Duodenal mucosa (tissue), 2 donors: ENCODE data around the gene C5orf52.
"Not testable (repeated sequence)": the region's sequence is repeated elsewhere in the genome, so short reads cannot be mapped to it uniquely, and the experiment has no call there.

Experiments
- H3K27ac ChIP-seq: one replicate; pipeline ENCODE4 v1.7.0; 2013; ENCODE audit warnings: low read depth, low read length
- H3K27me3 ChIP-seq, 2 donors: one replicate each; pipeline ENCODE4 v1.7.0; 2013; ENCODE audit warnings: low read length in 2 of 2, control low read depth in 1 of 2; ENCODE audit not compliant: insufficient read depth in 2 of 2, control insufficient read depth in 1 of 2
- H3K36me3 ChIP-seq, 2 donors: one replicate each; pipeline ENCODE4 v1.7.0; 2013; ENCODE audit warnings: low read length in 2 of 2, control low read depth in 1 of 2; ENCODE audit not compliant: insufficient read depth in 2 of 2, control insufficient read depth in 1 of 2
- H3K4me1 ChIP-seq, 2 donors: one replicate each; pipeline ENCODE4 v1.7.0; 2013; ENCODE audit warnings: low read length in 2 of 2, control low read depth in 1 of 2; ENCODE audit not compliant: insufficient read depth in 2 of 2, control insufficient read depth in 1 of 2
- H3K4me3 ChIP-seq, 2 donors: one replicate each; pipeline ENCODE4 v1.7.0; 2013; ENCODE audit warnings: low read length in 2 of 2, low read depth in 1 of 2
- H3K9ac ChIP-seq, 2 donors: one replicate each; pipeline ENCODE4 v1.7.0; 2013; ENCODE audit warnings: low read length in 2 of 2, low read depth in 1 of 2
- H3K9me3 ChIP-seq, 2 donors: one replicate each; pipeline ENCODE4 v1.7.0; 2013; ENCODE audit warnings: low read length in 2 of 2, control low read depth in 1 of 2; ENCODE audit not compliant: control insufficient read depth in 1 of 2

C5orf52 gene

GRCh38 chr5:157652377-157652692 lies 19.0 kb upstream of the C5orf52 start, which contains the start of gene SOX30:
SOX30 (minus strand) TSS chr5:157652438; CDS start chr5:157652078, 360 bp downstream.
- peak within 1 kb of the TSS; percentile 6 to 68 for H3K9ac ChIP-seq
- no peaks in the 10 kb centered on the region for H3K4me1 ChIP-seq
- no peaks in the 10 kb centered on the region for H3K27me3 ChIP-seq
- H3K4me3 ChIP-seq: peak within 1 kb of the TSS; percentile 62 to 78
- H3K27ac ChIP-seq: no peak within 1 kb of the TSS
- peaks cover 2% of the 10 kb centered on the region in 2 donors for H3K9me3 ChIP-seq
- H3K36me3 ChIP-seq: no peaks in the 10 kb centered on the region

- Histone ChIP-seq H3K36me3 (no peaks in the 10 kb centered on the region), H3K4me1 (no peaks in the 10 kb centered on the region), H3K27me3 (no peaks in the 10 kb centered on the region), H3K9ac (no peak overlapping the region), H3K4me3 (no peak overlapping the region), H3K9me3 (peaks cover 8 to 14% of the 10 kb centered on the region in 2 donors), H3K27ac (no peak overlapping the region)
Observed at GRCh38 chr5:157657516-157657915, 13.8 kb upstream of the C5orf52 start.

GRCh38 chr5:157658893-157659292 lies 12.4 kb upstream of the C5orf52 start:
- Histone ChIP-seq H3K27me3 (no peaks in the 10 kb centered on the region), H3K9ac (no peak overlapping the region), H3K27ac (no peak overlapping the region), H3K36me3 (no peaks in the 10 kb centered on the region), H3K9me3 (peaks cover 8 to 14% of the 10 kb centered on the region in 2 donors), H3K4me1 (no peaks in the 10 kb centered on the region), H3K4me3 (no peak overlapping the region)

- no peak overlapping the region for H3K4me3 ChIP-seq
- H3K36me3 ChIP-seq: no peaks in the 10 kb centered on the region
- no peak overlapping the region for H3K9ac ChIP-seq
- no peaks in the 10 kb centered on the region for H3K4me1 ChIP-seq
- peaks cover 8 to 14% of the 10 kb centered on the region in 2 donors for H3K9me3 ChIP-seq
- no peaks in the 10 kb centered on the region for H3K27me3 ChIP-seq
- no peak overlapping the region for H3K27ac ChIP-seq
Observed at GRCh38 chr5:157659868-157660660, 11.3 kb upstream of the C5orf52 start.

- H3K9me3 ChIP-seq: peaks cover 0 to 4% of the 10 kb centered on the region in 2 donors
- no peaks in the 10 kb centered on the region for H3K27me3 ChIP-seq
- H3K4me1 ChIP-seq: peaks cover 11 to 12% of the 10 kb centered on the region in 2 donors
- H3K27ac ChIP-seq: no peak overlapping the region
- no peaks in the 10 kb centered on the region for H3K36me3 ChIP-seq
- no peak overlapping the region for H3K4me3 ChIP-seq
- H3K9ac ChIP-seq: no peak overlapping the region
Observed at GRCh38 chr5:157665467-157666070, 5.8 kb upstream of the C5orf52 start.

GRCh38 chr5:157668356-157668755 lies 3.0 kb upstream of the C5orf52 start:
- H3K36me3 ChIP-seq: no peaks in the 10 kb centered on the region
- no peak overlapping the region for H3K4me3 ChIP-seq
- H3K9me3 ChIP-seq: no peaks in the 10 kb centered on the region
- no peak overlapping the region for H3K9ac ChIP-seq
- H3K27me3 ChIP-seq: no peaks in the 10 kb centered on the region
- peaks cover 11 to 21% of the 10 kb centered on the region in 2 donors for H3K4me1 ChIP-seq
- no peak overlapping the region for H3K27ac ChIP-seq

GRCh38 chr5:157669701-157670097 lies 1.6 kb upstream of the C5orf52 start:
- Histone ChIP-seq H3K36me3 (no peaks in the 10 kb centered on the region), H3K9ac (peak overlapping the region; percentile 30 to 96), H3K9me3 (no peaks in the 10 kb centered on the region), H3K27ac (peak overlapping the region; percentile 20), H3K4me1 (peaks cover 11 to 21% of the 10 kb centered on the region in 2 donors), H3K27me3 (no peaks in the 10 kb centered on the region), H3K4me3 (peak overlapping the region; percentile 89 to 91)

GRCh38 chr5:157671592-157672330 lies 428 bp downstream of the C5orf52 start:
- H3K36me3 ChIP-seq: no peaks in the 10 kb centered on the region
- peak overlapping the region; percentile 89 to 91 for H3K4me3 ChIP-seq
- H3K27ac ChIP-seq: peak overlapping the region; percentile 67
- peak overlapping the region; percentile 86 to 96 for H3K9ac ChIP-seq
- H3K9me3 ChIP-seq: no peaks in the 10 kb centered on the region
- no peaks in the 10 kb centered on the region for H3K27me3 ChIP-seq
- H3K4me1 ChIP-seq: peaks cover 11 to 21% of the 10 kb centered on the region in 2 donors

GRCh38 chr5:157672976-157673375 lies 1.6 kb downstream of the C5orf52 start:
- no peak overlapping the region for H3K4me3 ChIP-seq
- H3K27me3 ChIP-seq: no peaks in the 10 kb centered on the region
- H3K9me3 ChIP-seq: no peaks in the 10 kb centered on the region
- H3K27ac ChIP-seq: no peak overlapping the region
- no peaks in the 10 kb centered on the region for H3K36me3 ChIP-seq
- H3K9ac ChIP-seq: no peak overlapping the region
- H3K4me1 ChIP-seq: peaks cover 11 to 21% of the 10 kb centered on the region in 2 donors

- not testable (repeated sequence) for H3K27ac ChIP-seq, H3K9ac ChIP-seq, H3K9me3 ChIP-seq, H3K36me3 ChIP-seq, H3K4me3 ChIP-seq, H3K27me3 ChIP-seq
- H3K4me1 ChIP-seq: peaks cover 11 to 21% of the 10 kb centered on the region in 2 donors
Observed at GRCh38 chr5:157674351-157674750, 3.0 kb downstream of the C5orf52 start.
